ENCODE results near the gene NUCB2.
A peak's percentile ranks its signal among the peaks of the same experiment; 100 is the strongest.

The NUCB2 gene

DNA sequence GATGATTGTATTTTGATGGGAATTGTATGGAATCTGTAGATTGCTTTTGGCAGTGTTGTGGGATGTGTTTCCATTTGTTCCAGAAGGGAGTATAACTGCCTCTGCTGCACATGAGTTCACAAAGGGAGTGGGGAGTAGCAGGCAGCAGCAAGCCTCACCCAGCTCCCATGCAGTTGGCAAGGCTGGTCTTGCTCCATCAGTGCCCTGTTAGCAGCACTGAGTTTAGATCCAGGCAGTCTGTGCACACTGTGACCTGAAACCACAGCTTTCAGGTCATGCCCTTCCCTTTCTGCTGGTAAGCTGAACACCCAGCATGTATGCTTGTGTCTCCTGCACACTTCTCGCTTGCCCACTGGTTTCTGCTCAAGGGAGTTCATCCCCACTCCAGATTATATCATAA lies 3.7 kb upstream of the NUCB2 start:
- DNase-seq, result no peak

DNA sequence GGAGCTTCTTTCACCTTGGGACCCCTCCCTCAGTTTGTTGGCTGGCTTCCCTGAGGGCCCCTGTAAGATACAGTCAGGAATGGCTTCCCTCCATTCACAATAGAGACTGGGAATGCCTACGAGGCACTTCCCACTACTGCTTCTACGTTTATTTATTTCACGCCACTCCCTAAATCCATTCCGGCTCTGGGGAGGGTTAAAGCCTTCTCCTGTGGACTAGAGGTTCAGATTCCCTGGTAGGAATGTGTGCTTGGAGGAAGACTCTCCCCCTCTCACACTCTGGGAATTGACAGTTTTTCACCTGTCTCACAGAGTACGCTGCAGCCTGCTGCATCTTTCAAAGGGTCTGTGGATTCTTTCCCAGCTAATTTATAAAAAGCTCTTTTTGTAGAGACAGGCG lies 3.3 kb upstream of the NUCB2 start:
- no peak for DNase-seq

DNA sequence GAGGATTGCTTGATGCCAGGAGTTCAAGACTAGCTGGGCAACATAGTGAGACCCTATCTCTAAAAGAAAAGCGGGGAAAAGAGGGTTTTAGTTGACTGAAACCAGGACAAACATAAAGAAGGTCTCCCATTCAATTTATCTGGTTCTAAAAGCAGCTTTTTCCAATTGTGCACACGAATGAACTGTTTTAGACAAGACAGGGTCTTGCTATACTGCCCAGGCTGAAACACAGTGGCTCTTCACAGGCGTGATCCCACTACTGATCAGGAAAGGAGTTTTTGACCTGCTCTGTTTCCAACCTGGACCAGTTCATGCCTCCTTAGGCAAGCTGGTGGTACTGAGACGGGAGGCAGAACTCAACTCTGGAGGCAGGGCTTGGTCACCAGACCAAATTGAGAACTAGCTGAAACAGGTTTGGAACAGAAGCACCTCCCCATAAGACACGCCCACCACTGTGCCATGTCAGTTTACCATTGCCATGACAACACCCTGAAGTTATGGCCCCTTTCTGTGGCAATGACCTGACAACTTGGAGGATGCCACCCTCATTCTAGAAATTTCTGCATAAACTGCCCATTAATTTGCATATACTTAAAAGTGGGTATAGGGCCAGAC lies 2.8 kb upstream of the NUCB2 start:
- no peak for DNase-seq

DNA sequence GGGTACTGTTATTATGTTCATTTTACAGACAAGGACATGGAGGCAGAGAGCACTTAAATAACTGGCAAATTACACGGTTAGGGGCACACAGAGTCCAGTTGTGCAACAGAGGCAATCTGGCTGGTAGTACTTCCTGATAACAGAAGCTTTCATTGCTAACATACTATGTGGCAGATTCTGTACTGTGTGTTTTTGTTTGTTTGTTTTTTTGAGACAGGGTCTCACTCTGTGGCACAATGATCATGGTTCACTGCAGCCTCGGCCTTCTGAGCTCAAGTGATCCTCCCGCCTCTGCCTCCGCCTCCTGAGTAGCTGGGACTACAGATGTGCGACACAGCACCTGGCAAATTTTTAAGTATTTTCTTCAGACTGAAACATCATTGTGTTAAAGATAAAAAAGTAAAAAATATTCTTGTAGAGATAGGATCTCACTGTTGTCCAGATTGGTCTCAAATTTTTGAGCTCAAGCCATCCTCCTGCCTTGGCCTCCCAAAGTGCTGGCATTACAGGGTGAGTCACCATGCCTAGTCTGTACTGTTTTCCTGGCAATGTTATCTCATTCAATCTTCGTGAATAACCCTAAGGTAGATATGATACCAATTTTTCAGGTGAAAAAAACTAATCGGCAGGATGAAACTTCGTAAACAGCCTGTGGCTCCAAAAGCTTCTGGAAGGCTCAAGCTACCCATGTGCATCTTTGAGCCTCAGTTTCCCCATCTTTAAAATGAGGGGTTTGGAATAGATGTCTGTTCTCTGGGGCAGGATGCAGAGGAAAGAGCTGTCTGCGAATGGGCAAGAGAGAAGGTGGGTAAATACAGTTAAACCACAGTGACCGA lies 921 bp upstream of the NUCB2 start:
- no peak for DNase-seq

DNA sequence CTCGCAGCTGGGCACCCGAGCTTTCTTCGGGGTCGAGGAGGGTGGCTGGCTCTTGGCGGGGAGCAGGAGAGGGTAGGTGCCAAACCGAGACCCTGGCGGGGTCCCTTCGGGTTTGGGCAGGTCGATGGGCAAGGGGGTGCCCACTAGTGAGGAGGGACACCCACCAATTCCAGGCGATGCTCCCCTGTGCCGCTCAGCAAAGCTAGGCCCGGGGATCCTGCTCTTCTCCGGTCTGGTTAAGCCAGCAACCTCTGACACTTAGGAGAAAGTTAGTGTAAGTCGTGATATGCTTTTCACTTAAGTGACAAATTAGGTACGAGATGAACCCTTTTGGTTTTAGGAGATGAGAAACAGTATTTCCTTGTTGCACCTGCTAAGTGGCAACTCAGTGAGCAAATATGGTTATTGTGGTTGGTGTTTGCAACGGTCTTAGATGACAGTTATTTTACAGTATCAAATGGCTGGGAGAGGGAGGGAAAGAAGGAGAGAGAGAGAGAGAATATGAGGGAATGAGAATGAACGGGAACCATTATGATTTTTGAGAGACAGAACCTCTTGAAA lies 565 bp downstream of the NUCB2 start:
- no peak for DNase-seq

DNA sequence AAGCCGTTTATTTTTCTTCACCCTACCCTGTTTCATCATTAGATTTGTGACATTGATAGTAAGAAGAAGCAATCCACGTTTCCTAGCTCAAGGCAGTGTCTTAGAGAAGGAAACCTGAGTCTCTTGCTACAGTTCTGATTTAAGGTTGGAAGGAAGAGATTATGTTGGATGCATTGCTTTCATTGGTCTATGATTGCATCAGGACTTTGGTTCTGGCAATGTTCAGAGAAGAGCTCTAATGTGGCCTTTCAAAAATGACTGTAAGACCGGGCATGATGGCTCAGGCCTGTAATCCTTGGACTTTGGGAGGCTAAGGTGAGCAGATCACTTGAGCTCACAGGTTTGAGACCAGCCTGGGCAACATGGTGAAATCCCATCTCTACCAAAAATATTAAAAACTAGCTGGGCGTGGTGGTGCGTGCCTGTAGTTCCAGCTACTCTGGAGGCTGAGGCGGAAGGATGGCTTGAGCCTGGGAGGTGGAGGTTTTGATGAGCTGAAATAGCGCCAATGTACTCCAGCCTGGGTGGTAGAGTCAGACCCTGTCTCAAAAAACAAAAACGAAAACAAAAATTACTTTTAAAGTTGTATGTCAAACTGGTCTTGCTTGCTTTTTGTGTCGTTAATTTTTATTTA lies 4.1 kb downstream of the NUCB2 start:
- DNase-seq, result no peak

DNA sequence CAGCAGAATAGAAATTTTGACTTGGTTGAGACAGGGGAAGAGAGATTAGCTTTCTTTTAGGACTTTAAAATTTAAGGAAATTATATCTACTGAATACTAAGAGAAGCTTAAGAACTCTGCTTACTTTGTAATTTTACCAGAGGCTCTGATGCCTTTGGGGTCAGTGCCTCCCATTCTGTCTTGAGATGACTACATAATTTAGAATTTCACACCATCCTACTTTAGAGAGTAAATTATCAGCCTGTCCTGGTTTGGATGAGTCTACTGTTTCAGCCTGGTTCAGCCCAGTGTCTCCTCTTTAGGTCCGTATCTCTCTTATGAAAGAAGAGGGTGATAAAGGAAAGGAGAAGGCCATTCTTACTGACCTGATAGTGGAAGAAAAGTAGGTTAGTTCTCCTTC lies 9.8 kb downstream of the NUCB2 start:
- no peak for DNase-seq

DNA sequence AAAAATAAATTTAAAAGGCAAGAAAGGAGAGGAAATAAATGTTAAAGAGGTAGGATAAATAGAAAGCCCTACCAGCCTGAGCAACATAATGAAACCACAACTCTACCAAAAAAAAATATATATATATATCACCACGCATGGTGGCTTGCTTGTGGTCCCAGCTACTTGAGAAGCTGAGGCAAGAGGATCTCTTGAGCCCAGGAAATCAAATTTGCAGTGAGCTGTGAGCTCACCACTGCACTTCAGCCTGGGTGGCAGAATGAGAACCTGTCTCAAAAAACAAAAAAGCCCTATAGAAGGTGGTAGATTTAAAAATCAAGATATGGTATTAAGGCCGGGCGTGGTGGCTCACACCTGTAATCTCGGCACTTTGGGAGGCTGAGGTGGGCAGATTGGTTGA lies 10.5 kb downstream of the NUCB2 start:
- DNase-seq, result no peak

DNA sequence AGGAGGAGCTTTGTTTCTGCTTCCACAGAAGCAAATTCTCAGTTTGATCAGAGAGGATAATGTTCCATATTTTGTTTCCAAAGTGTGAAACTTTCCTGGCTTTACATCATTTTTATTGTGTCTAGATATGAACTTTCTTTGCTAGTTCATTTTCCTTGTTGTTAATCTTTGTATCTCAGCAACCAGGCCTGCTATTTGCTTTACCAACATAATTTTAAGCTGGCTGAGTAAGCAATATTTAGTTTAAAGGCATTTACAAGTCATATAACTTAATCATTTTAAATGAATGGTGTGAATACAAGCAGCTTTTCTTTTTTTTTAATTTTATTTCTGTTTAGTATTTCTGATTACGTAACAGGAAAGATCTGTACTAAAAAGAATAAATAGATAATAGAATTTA lies 15.2 kb downstream of the NUCB2 start:
- no peak for DNase-seq

DNA sequence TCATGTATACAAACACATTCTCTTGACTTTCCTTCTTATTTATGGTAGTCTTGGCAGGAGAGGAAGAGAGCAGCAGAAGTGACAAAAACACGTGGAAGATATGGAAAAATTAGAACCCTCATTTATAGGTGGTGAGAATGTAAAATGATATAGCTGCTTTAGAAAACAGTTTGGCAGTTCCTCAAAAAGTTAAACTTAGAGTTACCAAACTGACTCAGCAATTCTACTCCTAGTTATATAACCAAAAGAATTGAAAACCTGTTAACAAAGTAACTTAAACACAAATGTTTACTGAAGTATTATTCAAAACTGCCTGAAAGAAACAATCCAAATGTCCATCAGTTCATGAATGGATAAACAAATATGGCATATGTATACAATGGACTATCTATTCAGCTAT lies 16.8 kb downstream of the NUCB2 start:
- DNase-seq, result no peak

DNA sequence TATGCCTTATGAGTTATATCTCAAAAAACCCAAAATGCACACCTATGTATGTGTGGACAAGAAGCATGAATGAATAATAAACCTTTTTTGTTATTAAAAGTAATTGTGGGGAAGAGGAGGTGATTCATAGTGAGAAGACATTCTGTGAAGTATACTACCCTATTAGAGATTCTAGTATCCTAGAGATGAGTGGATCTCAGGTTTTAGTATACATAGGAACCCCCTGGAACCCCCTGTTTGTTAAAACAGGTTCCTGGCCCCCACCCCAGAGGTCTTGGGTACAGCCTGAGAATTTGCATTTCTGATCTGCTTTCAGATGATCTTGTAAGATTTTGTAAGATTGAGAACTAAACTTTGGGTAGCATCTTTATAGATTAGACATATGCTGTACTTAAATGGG lies 17.5 kb downstream of the NUCB2 start:
- no peak for DNase-seq

DNA sequence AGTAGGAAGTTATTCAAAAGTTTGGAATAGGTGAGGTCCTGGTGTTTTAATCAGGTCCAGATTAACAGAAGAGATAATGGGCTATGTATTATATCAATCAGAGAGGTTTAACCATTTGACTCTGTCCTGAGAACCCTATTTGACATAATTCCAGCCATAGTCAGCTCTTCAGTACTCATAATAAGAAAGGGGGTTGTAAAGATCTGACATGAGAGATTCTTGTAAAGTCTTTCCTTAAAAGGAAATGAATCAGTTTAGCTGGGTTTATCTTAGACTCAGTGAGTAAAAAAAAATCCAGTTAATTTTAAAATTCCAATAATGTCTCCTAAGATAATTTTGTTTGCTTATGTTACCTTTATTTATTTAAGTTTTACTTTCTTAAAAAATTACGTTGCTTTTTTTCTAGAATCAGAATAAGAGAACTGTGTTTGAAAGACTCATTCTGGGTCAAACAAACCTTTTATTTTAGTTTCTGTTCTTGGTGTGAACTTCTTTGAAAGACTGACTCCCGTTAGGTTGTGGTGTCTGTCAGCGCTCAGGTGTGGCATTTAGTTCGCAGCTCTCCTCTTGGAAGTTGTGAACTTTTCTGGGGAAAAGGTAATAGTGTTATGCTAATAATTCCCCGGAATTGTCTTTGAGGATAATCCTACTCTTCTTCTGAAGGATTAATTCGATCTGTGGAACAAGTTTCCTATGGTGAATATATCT lies 20.5 kb downstream of the NUCB2 start:
- no peak for DNase-seq

DNA sequence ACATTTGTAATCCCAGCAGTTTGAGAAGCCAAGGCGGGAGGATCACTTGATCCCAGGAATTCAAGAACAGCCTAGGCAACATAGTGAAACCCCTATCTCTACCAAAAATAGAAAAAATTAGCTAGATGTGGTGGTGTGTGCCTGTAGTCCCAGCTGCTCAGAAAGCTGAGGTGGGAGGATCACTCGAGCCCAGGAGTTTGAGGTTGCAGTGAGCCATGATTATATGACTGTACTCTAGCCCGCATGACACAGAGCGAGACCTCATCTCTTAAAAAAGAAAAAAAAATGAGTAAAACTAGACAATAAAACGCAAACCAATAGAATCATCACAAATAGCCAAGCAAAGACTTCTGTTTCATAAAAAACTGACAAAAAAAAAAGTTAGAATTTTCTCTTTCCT lies 21.8 kb downstream of the NUCB2 start:
- DNase-seq, result peak; percentile 30

DNA sequence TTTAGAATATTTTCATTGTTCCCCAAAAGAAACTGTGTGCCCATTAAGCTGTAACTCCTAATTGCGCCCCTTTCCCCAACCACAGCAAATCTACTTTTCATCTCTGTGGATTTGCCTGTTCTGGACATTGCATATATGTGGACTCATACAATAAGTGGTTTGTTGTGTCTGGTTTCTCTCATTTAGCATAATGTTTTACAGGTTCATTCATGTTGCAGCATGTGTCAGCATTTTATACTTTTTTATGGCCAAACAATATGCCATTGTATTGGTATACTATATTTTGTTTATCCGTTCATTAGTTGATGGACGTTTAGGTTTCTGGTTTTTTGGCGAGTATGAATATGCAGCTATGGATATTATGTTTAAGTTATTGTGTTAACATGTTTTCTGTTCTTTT lies 23.8 kb downstream of the NUCB2 start:
- DNase-seq, result no peak

DNA sequence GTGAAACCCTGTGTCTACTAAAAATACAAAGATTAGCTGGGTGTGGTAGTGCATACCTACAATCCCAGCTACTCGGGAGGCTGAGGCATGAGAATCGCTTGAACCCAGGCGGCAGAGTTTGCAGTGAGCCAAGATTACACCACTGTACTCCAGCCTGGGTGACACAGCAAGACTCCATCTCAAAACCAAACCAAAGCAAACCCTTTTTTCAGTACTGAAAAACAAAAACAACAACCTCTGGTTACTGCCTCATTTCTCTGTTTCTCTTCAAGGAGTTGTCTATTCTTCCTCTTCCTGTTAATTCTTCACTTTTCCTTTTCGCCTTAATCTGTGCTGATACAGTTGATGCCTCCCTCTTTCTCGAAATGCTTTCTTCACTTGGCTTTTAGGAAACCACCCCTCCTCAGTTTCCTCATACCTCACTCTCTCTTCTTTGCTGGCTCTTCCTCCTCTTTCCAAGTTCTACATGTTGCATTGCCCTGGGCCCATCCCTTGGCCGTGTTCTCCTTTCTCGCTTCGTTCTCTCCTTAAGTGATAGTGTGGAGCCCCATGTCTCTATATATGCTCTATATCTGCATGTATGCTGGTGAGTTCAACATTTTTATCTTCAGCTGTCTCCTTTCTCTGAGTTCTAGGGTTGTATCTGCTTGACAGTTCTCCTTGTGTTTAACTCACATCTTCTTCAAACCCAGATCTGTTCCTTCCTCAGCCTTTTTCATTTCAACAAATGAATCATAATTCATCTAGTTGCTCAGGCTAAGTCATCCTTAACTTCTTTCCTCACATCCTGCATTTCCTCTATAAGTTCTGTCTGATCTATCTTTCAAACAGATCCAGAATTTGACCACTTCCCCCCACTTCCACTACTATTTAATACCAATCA lies 37.1 kb downstream of the NUCB2 start:
- no peak for DNase-seq

DNA sequence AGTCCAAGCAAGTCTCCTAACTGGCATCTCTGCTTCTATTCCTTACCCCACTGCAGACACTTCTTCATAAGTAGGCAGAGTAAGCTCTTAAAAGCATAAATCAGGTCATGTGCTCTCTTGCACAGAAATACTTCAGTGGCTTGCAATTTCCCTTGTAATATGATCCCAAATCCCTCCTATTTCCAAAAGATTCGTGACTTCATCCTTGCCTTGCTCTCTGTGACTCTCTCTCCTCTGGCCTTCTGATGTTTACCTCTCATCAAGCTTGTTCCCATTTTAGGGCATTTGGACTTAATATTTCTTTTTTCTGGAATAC lies 37.7 kb downstream of the NUCB2 start:
- DNase-seq, result no peak

DNA sequence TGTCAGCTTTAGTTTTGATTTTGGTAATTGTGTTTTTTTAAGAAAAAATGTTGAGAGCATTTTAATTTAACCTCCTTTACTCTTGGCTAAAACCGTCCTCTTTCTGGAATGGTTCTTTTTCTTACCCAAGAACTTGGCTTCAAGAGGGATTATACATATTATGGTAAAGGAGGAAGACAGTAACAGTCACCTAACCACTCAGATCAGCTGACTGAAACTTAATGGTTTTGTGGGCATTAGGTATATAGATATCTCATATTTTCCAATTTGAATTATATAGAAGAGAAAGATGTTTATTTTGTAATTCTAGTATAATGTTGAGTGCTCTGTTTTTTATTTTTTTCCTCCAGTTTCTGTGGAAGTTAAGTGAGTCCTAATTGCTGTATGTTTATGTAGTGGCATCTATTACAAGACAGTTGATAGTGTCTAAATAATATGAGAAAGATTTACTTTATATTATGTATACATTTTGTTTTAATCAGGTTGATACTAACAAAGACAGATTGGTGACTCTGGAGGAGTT lies 38.4 kb downstream of the NUCB2 start:
- DNase-seq, result no peak

DNA sequence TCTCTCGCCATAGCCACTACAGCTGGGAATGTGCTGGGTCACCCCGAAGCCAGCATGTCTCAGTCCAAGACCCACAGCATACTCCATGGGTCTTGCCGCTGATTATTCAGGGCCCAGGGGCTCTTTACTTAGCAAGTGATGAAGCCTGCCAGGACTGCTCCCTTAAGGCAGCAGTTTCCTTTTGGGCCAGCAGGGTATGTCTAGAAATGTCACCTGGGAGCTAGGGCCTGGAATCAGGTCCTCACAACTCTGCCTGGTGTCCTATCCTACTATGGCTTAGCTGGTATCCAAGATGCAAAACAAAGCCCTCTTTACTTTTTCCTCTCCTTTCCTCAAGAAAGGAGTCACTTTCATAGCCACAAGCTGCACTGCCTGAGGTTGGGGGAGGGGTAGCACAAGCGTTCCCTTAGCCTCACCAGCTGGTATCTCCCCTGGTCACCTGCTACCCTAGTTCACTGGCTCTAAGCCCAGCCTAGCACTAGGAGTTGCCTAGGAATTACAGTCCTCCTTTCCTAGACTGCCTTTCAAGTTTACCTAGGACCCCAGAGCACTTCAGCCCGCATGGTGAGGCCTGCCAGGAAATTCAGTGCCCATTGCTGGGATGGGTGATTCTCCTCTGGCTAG lies 52.4 kb downstream of the NUCB2 start:
- no peak for DNase-seq

DNA sequence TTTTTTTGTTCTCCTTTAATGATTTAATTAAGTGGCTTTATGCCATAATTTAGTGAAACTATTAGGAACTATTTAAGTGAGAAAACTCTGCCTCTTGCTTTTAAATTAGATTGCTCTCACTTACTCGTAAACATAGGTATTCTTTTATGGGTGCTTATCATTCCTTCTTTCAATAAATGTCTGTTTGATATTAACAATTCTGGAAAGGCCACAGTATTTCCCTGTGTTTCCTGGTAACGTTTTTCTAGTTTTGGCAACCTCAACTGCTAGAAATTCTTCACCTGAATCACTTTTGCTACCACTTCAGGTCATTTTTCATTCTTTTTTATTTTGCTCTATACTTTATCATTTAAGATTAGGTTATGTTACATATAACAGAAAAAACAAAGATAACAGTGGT lies 55.1 kb downstream of the NUCB2 start:
- no peak for DNase-seq

DNA sequence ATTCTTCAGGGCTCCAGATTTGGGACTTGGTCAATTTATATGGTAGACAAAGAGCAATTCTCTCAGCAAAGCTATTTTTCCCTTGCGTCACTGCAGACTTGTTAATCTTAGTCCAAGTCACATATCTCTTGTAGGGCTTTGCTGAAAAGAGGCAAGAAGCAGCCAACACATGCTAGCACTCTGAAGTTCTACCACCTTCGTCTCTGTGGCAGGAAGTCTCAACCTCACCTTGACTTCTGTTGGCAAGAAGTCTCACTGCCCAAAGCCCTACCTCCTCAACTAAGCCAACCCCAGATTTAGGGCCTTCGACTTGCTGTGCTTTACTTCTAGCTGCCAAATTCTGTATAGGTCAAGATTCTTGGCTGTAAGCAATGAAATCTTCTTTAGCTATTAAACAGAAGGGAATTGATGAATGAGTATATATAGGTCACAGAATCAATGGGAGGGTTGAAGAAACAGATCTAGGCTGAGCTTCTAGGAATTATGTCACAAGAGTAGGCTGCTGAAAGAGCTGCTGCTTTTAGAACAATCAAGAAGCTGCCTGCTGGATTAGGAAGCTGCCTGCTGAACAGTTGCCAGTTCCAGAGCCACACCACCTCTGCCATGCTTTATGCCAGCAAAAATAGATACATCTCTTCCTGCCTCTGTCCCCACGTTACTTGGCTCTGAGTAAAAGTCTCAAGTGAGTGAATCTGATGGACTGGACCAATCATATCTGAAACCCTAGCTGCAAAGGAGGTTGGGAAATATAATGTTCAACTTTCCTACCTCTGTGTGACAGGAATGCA lies 57.5 kb downstream of the NUCB2 start:
- no peak for DNase-seq

DNA sequence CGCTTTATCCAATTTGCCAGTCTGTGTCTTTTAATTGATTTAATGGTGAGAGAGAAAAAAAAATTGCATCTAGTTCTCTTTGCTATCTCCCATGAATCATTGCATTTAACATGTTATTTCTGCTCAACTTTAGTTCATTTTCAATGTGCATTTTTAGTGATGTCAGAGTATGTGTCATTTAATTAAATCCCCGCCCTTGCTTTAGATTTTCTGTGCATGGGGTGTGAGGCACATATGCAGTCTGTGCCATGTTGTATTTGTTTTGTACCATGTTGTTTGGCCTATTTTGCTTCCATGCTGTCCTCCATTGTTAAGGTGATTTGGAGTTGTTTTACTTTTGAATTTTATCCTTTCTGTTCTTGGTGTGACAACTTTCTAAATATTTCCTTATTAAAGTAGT lies 66.7 kb downstream of the NUCB2 start:
- no peak for DNase-seq

Measured in stimulated activated CD4-positive, alpha-beta T cell treated with anti-CD3 and anti-CD28 coated beads, Interleukin-12 subunit alpha, Interleukin-12 subunit beta, amount 100 ng/mL, for 4 hours (primary cell).